Midbrain (tissue), 1 donor: ENCODE data around the gene DZIP3.

Experiments
- DNase-seq: peaks from one replicate; lab custom pipeline; 2025; lab: John Stamatoyannopoulos, UW

DZIP3 gene, protein sequence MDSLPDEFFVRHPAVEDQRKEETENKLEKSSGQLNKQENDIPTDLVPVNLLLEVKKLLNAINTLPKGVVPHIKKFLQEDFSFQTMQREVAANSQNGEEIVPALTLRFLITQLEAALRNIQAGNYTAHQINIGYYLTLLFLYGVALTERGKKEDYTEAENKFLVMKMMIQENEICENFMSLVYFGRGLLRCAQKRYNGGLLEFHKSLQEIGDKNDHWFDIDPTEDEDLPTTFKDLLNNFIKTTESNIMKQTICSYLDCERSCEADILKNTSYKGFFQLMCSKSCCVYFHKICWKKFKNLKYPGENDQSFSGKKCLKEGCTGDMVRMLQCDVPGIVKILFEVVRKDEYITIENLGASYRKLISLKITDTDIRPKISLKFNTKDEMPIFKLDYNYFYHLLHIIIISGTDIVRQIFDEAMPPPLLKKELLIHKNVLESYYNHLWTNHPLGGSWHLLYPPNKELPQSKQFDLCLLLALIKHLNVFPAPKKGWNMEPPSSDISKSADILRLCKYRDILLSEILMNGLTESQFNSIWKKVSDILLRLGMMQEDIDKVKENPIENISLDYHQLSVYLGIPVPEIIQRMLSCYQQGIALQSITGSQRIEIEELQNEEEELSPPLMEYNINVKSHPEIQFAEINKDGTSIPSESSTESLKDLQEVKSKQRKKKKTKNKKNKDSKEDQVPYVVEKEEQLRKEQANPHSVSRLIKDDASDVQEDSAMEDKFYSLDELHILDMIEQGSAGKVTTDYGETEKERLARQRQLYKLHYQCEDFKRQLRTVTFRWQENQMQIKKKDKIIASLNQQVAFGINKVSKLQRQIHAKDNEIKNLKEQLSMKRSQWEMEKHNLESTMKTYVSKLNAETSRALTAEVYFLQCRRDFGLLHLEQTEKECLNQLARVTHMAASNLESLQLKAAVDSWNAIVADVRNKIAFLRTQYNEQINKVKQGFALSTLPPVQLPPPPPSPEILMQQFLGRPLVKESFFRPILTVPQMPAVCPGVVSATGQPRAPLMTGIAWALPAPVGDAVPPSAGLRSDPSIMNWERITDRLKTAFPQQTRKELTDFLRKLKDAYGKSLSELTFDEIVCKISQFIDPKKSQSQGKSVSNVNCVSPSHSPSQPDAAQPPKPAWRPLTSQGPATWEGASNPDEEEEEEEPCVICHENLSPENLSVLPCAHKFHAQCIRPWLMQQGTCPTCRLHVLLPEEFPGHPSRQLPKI

DNA sequence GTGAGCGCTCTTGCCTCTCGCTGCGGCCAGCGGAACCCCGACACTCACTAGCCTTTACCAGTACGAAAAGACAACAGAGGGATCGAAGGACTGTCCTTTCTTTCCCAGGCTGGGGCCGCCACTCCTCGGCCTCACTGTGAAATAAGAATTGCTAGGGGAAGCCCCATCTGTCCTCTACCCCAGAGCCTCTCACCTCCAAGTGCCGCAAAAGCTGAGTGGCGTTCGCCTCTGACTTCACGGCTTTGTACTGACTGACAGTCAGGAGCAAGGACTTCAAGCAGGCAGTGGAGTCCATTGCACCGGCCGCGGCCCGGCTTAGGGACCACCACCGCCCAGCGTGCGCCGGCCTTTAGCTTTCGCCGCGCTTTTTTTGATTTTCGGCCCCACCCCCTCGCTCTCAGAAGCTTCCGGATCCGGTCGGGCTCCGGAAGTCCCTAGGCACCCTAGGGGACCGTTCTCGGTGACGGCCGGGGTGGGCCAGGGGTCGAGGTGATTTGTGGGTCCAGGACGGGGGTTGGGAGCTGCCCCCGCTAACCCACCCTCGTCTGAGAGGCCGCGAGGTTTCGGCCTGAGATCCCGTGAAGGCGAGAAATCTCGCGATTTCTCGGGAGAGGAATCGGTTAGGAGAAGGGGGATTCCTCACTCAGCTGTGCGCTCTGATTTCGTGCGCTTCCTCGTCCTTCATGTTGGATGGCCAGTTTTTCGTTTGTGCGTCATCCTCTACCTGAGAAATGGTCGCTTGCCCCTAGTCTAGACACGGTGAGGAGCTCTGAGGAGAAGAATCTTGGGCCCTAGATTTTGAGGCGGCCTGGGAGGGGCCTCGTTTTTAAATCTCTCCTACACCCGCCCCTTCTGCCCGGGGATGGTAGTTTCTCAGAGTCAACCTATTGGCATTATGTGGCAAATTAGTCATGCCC is at the start of gene DZIP3, which contains the start of gene CIP2A:
DZIP3 (plus strand) TSS at position 642 of the 917 bp plus-strand sequence. CDS start 15,685 bp downstream, outside the sequence.
CIP2A (minus strand) TSS at position 358 of the 917 bp plus-strand sequence; CDS start at position 295, 63 bp downstream.
- peak; percentile 85 for DNase-seq

DNA sequence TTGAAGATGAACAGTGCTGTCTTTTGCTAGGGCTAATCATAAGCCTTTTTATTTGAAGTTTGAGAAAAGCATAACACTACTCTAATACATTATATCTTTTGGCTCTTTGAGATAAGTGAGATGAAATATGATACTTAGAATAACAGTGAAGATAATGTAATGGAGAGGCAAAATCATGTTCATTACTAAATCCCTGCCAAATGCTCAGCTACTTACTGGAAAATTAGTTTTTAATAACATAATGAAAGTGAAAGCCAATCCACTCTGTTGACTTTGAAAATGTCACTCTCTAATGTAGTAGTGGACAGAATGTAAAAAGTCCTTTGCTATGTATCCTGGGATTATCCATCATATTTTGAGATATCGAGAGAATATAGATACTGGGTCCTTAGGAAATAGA is 43.3 kb upstream of the DZIP3 start:
- no peak for DNase-seq

DNA sequence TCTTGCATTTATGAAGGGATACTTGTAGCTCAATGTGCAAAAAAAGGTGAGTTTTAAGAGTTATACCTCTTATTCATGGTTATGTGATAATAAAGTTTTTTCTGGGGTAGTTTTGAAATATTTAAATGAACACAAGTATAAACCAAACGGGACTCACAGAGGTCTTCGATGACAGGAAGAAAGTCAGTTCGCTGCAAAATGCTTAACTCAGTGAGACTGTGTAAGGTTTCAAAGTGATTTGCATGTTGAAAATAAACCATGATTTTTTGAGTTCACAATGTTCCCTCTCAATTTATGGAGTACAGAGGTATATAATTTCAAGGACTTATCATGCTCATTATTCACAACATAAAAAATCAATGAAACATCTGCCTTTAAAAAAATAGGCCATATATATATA is 42.8 kb upstream of the DZIP3 start:
- no peak for DNase-seq

DNA sequence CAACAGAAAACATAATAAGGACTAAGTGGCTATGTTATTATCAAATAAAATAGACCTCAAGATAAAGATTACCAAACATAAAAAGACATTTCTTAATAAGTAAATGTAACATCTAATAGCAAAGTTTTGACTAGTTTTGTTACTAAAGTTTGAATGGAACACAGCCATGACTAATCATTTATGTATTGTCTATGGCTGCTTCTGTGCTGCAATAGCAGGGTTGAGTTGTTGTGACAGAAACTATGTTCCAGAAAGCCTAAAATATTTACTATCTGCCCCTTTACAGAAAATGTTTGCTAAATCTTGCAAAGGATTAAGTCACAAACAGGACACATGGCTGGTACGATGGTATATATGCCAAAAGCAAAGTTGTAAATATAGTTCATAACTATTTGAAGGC is 41.2 kb upstream of the DZIP3 start:
- DNase-seq, result no peak

DNA sequence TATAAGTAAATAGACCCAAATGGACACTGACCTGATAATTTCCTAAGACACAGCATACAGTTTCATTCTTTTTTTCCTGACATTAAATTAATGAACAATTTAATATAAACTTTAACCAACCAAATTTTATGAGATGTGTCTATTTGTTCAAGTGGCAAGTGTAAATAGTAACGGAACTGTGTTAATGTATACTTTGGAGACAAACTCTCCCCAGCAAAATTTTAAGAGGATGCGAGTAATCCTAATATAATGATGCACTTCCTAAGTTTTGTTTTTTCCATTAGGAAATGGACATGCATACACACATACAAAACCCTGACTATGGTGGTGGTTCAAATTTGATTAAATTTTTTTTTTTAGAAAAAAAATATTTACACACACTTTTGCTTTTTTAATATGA is 40.6 kb upstream of the DZIP3 start:
- DNase-seq, result no peak

DNA sequence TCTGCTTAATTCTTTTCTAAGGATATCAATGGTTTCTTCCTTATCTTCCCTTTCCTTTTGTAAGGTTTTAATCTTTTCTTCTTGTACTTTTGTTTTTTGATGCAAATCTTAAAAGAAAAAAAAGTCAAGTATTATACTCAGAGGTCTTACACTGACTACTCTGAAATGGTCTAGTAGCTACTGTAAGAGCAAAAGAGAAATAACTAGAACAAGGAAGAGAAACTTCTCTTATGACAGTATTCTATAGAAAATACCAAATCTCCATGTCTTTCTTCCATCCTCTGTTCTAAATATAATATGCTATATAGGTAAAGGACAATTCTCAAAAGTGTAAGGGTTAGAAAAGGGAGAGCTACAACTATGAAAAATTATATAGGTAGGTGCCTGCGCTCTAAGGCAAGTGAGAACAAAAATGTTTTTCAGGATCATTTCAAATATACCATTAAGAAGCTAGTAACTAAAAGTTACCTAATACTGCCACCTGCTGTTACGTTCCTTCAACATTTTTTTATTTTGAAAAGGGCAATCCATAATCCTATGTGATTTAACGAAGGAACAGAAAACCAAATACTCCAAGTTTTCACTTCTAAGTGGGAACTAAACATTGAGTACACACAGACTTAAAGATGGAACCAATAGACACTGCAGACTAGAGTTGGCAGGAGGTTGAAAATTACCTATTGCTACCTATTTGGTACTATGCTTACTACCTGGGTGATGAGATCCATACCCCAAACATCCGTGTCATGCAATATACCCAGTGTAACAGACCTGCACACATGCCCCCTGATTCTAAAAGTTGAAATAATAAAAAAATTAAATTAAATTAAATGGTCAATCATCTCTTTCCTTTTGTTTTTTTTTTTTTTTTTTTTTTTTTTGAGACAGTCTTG is 37.0 kb upstream of the DZIP3 start:
- peak; percentile 69 for DNase-seq

DNA sequence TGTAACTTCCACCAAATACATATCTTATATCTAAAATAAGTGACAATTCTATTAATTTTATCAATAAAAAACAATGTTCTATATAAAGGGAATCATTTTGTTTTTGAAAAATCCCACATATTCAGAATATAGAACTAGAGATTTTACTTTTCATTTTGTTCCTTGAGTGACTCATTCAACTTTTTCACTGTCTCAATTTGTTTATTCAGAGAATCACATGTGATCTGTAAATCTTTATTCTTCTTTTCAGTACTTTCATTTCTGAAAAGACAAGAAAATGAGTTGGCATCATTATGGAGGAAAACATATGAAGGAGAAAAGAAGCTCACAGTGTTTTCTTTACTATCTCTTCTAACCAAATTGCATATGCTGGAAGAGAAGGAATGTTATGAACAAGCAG is 35.3 kb upstream of the DZIP3 start:
- DNase-seq, result no peak

DNA sequence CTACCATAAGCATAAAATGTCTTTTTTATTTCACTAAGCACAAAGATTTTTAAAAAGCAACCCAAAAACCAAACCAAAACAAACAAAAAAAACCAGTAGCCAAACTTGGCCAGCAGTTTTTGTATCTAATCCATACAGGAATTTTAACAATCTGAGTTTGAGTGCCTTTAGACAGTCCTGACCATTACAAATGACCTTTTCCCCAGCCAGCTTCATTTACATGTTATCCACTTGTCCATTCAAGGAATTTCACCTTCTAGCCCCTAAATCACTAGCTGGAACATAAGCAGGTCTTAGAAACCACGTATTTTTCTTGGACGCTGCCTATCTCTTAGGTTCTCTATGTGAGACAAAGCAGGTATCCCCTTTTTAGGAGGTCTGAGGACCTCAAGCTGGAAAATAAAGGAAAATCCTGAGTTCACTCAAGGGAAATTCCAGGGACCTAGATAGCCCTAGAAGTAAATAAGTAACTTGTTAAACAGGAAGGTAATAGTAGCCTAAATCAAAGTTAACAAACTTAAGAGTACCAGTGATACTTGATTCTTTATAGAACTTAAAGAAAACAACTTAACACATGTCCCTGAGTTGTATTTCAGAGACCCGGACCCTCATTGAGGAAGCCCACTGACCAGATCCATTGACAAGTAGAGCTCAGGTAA is 34.5 kb upstream of the DZIP3 start:
- DNase-seq, result no peak

DNA sequence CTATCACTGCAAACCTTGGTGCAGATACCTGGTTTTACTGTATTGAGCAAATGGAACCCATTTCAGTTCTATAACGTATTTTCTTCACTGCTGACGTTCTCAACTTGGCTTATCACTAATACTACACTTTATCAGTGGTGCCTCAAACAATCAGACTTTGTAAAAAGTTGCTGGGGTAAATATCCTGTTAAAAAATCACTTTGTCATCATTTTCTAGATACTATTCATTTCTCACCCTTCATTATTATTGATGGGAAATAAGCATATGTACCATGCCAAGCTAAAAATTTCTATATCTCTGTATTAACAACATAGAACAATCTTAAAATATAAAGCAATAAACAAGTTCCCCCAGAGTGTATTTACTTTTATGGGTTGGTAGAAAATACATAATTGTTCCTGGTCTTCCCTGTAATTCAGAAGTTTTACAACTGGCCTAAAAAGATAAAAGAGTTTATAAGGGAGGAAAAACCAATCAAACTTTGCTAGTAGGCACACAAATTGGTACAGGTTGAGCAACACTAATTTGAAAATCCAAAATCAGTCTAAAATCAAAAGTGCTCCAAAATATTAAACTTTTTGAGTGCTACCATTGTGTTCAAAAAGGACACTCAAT is 33.4 kb upstream of the DZIP3 start:
- no peak for DNase-seq

DNA sequence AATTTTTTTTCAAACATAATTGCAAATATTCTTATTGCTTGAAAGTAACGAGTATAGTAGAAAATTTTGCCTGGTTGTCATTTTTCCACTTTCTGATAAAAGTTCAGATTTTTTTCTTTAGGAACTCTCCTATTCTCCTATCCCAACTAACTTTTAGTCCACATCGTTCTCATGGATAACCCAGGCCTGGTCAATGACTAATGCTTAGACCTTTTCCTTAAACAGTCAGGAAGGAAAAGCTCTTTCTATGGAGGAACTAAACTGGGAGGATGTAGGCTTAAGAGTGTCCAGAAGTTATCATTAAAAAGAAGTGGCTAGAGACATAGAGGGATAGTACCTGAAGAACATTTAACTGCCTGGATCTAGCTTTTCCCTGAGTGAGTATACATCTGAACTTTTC is 27.0 kb upstream of the DZIP3 start:
- no peak for DNase-seq

DNA sequence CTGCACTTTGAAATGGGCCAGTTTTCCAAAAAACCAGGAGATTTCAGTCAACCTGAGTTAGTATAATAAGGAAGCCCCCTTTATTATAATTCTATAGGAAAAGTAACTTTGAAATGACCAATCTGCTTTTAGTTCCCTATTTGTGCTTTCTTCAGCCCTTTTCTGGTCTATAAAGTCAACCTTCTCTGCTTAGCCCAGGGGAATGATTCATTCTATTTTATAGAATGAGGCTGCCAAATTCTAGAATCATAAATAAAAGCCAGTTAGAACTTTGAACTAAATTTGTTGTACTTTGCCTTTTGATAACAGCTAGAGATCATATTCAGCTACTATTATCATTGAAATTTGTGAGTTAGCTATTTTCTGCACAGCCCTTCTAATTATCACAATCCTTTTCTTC is 25.0 kb upstream of the DZIP3 start:
- no peak for DNase-seq

DNA sequence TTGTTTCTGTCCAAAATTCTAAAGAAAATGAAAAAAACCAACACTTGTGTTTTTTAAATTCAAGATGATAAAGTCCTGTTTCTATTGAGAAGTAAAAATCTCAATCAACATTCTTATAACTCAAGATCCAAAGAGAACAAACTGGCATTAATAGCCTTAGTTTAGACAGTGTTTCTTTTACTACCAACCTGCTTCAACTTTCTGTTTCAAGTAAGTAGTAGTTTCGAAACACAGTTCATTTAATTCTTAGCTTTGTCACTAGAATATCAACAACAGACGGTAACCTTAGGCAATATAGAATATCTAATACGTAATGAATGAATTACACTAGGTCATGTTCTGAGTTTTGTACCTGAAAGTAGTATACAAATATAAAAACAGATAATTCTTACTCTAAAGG is 24.0 kb upstream of the DZIP3 start:
- DNase-seq, result no peak

DNA sequence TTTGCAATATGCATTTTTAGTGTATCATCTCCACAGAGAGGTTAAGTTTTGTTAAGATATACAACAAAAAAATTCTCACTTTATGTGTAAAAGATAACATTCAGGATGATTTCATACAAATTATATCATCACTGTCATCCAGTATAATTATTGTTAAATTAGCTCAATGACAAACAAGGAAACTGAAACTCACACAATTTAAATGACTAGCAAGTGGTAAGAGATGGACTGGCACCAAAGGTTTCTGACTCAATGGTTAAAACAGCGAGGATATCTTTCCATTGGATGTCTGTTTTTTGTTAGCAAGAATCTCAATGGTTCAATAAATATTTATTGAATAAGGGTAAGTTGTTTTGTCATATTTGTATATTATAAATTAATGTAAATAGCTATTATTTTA is 22.9 kb upstream of the DZIP3 start:
- no peak for DNase-seq

DNA sequence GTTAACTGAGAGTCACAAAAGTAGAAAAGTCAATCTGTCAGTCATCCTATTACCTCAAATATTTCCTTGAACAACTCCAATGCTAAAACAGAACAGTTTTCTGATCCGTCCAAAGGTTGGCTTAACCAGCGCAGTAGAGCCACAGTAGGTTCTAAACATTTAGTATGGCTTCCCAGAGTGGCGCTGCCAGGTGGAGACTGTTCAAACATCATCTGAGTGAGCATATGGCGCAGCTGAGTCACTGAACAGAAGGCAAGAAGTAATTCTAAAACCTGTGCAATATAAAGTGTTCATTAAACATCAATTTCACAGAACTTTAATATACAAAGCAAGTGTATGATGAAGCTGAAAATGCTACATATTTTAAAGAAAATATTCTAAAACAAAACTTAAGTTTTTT is 20.2 kb upstream of the DZIP3 start:
- DNase-seq, result no peak

DNA sequence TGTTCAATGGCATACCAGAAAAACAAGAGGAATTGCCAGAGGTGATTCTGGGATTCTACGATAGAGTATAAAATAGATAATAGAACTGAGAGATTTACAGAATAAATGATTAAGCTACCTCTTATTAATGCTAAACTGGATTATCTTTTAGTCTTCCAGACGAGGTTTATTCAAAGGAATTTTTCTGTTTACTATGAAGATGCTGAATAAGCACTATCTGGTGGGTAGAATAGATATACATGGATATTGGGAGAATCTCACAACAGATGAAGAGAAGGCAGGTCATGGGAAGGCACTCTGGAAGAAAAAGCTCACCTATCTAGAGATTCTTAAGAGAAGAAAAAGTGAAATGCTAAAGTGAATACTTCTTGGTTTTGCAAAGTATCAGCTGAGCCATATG is 11.5 kb upstream of the DZIP3 start:
- no peak for DNase-seq

DNA sequence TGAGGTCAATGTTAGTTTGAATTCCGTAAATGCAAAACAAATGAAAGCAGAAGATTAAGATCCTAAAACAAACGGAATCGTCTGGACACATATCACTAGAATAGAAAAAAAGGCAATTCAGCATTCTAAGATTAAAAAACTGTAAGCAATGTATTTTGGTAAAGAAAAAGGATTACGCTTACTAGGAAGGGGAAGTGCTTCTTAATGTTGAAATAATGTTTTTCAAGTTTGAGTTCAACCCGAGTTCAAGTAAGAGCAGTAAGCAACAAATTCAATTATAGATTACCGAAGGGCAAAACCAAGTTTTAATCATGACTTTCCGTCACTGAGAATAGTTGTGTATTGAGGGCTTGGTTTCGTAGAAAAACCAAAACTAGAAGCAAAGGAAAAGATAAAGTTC is 921 bp upstream of the DZIP3 start:
- DNase-seq, result no peak

DNA sequence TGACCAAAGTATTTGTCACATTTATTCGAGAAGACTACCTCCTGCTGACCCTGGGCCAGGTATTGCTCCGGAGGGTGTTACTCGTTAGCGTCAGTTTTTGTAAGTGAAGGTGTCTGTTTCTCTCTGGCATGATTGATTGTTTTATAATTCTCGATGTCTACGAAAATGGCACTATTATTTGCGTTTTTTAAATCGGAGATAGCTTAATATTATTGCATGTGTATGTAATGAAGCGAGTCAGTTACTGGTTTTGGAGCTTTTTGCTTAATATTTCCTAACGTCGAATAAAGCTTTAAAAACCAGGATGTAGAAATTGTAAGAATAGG is 439 bp downstream of the DZIP3 start:
- no peak for DNase-seq

DNA sequence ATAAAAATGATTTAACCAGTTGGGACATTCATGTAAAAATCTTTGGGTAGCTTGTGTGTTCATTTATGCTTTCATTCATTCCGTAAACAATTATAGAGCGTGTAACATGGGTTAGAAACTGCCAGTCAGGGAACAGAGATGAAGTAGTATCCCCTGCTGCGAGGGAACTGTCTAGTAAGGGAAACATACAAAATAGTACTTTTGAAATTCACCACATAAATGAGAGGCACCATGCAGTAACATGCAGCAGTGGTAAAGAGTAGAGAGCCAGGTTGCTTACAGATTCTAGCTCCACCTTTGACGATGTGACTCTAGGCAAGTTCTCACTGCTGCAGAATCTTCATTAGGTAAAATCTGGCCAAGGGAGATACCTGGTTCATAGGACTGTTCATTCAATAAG is 938 bp downstream of the DZIP3 start:
- no peak for DNase-seq

DNA sequence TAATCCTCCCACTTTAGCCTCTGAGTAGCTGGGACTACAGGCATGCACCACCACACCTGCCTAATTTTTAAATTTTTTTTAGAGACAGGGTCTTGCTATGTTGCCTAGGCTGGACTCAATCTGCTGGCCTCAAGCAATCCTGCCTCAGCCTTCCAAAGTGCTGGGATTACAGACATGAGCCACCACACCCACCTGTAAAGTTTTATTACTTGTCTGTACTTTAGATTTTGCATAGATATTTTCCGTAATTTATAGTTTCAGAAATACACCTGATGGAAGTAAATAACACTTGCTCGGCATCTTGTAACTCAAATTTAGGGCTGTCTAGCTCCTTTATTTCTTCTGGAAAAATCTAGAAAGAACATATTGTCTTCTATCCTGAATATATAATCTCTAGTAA is 5.8 kb downstream of the DZIP3 start:
- DNase-seq, result no peak
